Measurements from ENCODE around the gene HOXA2.
A peak's percentile ranks its signal among the peaks of the same experiment; 100 is the strongest.

The HOXA2 gene

GRCh38 chr7:27141137-27141922, 38.8 kb upstream of the HOXA2 start:
- peak overlapping the region; percentile 93 to 99 for H3K27ac ChIP-seq (ENCODE audit: low read depth in 2 of 2, low read length in 2 of 2)

GRCh38 chr7:27140126-27140857, 37.8 kb upstream of the HOXA2 start:
- peak overlapping the region; percentile 61 to 86 for H3K9ac ChIP-seq (ENCODE audit: low read depth in 1 of 2, low read length in 2 of 2)
- peaks cover 3 to 5% of the 10 kb centered on the region in 2 donors for H3K36me3 ChIP-seq (ENCODE audit: control insufficient read depth in 2 of 2, insufficient read depth in 2 of 2, low read length in 2 of 2)
- peak overlapping the region; percentile 79 to 80 for H3K27ac ChIP-seq (ENCODE audit: low read depth in 2 of 2, low read length in 2 of 2)
- H3K4me3 ChIP-seq (ENCODE audit: low read length in 2 of 2), result peak overlapping the region; percentile 75 to 78
- no peaks in the 10 kb centered on the region for H3K27me3 ChIP-seq (ENCODE audit: control insufficient read depth in 2 of 2, insufficient read depth in 2 of 2, low read length in 2 of 2)
- H3K9me3 ChIP-seq (ENCODE audit: control insufficient read depth in 2 of 2, low read length in 2 of 2), result no peaks in the 10 kb centered on the region
- H3K4me1 ChIP-seq (ENCODE audit: control insufficient read depth in 2 of 2, insufficient read depth in 2 of 2, low read length in 2 of 2), result peaks cover 26 to 59% of the 10 kb centered on the region in 2 donors

More at GRCh38 chr7:27141137-27141922, 38.8 kb upstream of the HOXA2 start:
- H3K9ac ChIP-seq (ENCODE audit: low read depth in 1 of 2, low read length in 2 of 2), result peak overlapping the region; percentile 85 to 86
- H3K4me3 ChIP-seq (ENCODE audit: low read length in 2 of 2), result peak overlapping the region; percentile 78 to 79
- peaks cover 24 to 60% of the 10 kb centered on the region in 2 donors for H3K4me1 ChIP-seq (ENCODE audit: control insufficient read depth in 2 of 2, insufficient read depth in 2 of 2, low read length in 2 of 2)
- no peaks in the 10 kb centered on the region for H3K9me3 ChIP-seq (ENCODE audit: control insufficient read depth in 2 of 2, low read length in 2 of 2)
- H3K36me3 ChIP-seq (ENCODE audit: control insufficient read depth in 2 of 2, insufficient read depth in 2 of 2, low read length in 2 of 2), result peaks cover 5 to 7% of the 10 kb centered on the region in 2 donors
- no peaks in the 10 kb centered on the region for H3K27me3 ChIP-seq (ENCODE audit: control insufficient read depth in 2 of 2, insufficient read depth in 2 of 2, low read length in 2 of 2)

- Histone ChIP-seq H3K9ac (ENCODE audit: low read depth in 1 of 2, low read length in 2 of 2) (peak overlapping the region; percentile 61 to 86), H3K4me1 (ENCODE audit: control insufficient read depth in 2 of 2, insufficient read depth in 2 of 2, low read length in 2 of 2) (peaks cover 28 to 58% of the 10 kb centered on the region in 2 donors), H3K27ac (ENCODE audit: low read depth in 2 of 2, low read length in 2 of 2) (peak overlapping the region; percentile 79 to 80), H3K27me3 (ENCODE audit: control insufficient read depth in 2 of 2, insufficient read depth in 2 of 2, low read length in 2 of 2) (no peaks in the 10 kb centered on the region), H3K36me3 (ENCODE audit: control insufficient read depth in 2 of 2, insufficient read depth in 2 of 2, low read length in 2 of 2) (peaks cover 0 to 3% of the 10 kb centered on the region in 2 donors), H3K4me3 (ENCODE audit: low read length in 2 of 2) (peak overlapping the region; percentile 75 to 78), H3K9me3 (ENCODE audit: control insufficient read depth in 2 of 2, low read length in 2 of 2) (no peaks in the 10 kb centered on the region)
Measured at GRCh38 chr7:27139334-27140125, 37.0 kb upstream of the HOXA2 start.

GRCh38 chr7:27138985-27139333, 36.5 kb upstream of the HOXA2 start:
- no peaks in the 10 kb centered on the region for H3K9me3 ChIP-seq (ENCODE audit: control insufficient read depth in 2 of 2, low read length in 2 of 2)
- no peaks in the 10 kb centered on the region for H3K27me3 ChIP-seq (ENCODE audit: control insufficient read depth in 2 of 2, insufficient read depth in 2 of 2, low read length in 2 of 2)
- H3K4me1 ChIP-seq (ENCODE audit: control insufficient read depth in 2 of 2, insufficient read depth in 2 of 2, low read length in 2 of 2), result peaks cover 32 to 58% of the 10 kb centered on the region in 2 donors
- peak overlapping the region; percentile 79 to 80 for H3K27ac ChIP-seq (ENCODE audit: low read depth in 2 of 2, low read length in 2 of 2)
- peak overlapping the region; percentile 43 to 86 for H3K9ac ChIP-seq (ENCODE audit: low read depth in 1 of 2, low read length in 2 of 2)
- H3K4me3 ChIP-seq (ENCODE audit: low read length in 2 of 2), result peak overlapping the region; percentile 75 to 78
- H3K36me3 ChIP-seq (ENCODE audit: control insufficient read depth in 2 of 2, insufficient read depth in 2 of 2, low read length in 2 of 2), result no peaks in the 10 kb centered on the region

GRCh38 chr7:27138472-27138871, 36.0 kb upstream of the HOXA2 start:
- Histone ChIP-seq H3K27me3 (ENCODE audit: control insufficient read depth in 2 of 2, insufficient read depth in 2 of 2, low read length in 2 of 2) (no peaks in the 10 kb centered on the region), H3K4me1 (ENCODE audit: control insufficient read depth in 2 of 2, insufficient read depth in 2 of 2, low read length in 2 of 2) (peaks cover 36 to 60% of the 10 kb centered on the region in 2 donors), H3K27ac (ENCODE audit: low read depth in 2 of 2, low read length in 2 of 2) (peak overlapping the region; percentile 79 to 80), H3K36me3 (ENCODE audit: control insufficient read depth in 2 of 2, insufficient read depth in 2 of 2, low read length in 2 of 2) (no peaks in the 10 kb centered on the region), H3K9ac (ENCODE audit: low read depth in 1 of 2, low read length in 2 of 2) (peak overlapping the region; percentile 43 to 86), H3K4me3 (ENCODE audit: low read length in 2 of 2) (peak overlapping the region; percentile 75 to 78), H3K9me3 (ENCODE audit: control insufficient read depth in 2 of 2, low read length in 2 of 2) (no peaks in the 10 kb centered on the region)

- H3K4me3 ChIP-seq (ENCODE audit: low read length in 2 of 2), result peak overlapping the region; percentile 33 to 78
- no peaks in the 10 kb centered on the region for H3K9me3 ChIP-seq (ENCODE audit: control insufficient read depth in 2 of 2, low read length in 2 of 2)
- H3K27me3 ChIP-seq (ENCODE audit: control insufficient read depth in 2 of 2, insufficient read depth in 2 of 2, low read length in 2 of 2), result no peaks in the 10 kb centered on the region
- peak overlapping the region; percentile 79 to 80 for H3K27ac ChIP-seq (ENCODE audit: low read depth in 2 of 2, low read length in 2 of 2)
- H3K4me1 ChIP-seq (ENCODE audit: control insufficient read depth in 2 of 2, insufficient read depth in 2 of 2, low read length in 2 of 2), result peaks cover 41 to 60% of the 10 kb centered on the region in 2 donors
- no peaks in the 10 kb centered on the region for H3K36me3 ChIP-seq (ENCODE audit: control insufficient read depth in 2 of 2, insufficient read depth in 2 of 2, low read length in 2 of 2)
- peak overlapping the region; percentile 15 to 86 for H3K9ac ChIP-seq (ENCODE audit: low read depth in 1 of 2, low read length in 2 of 2)
Measured at GRCh38 chr7:27137640-27138315, 35.3 kb upstream of the HOXA2 start.

GRCh38 chr7:27134392-27134791, 31.9 kb upstream of the HOXA2 start:
- Histone ChIP-seq H3K9ac (ENCODE audit: low read depth in 1 of 2, low read length in 2 of 2) (peak overlapping the region; percentile 16 to 47), H3K36me3 (ENCODE audit: control insufficient read depth in 2 of 2, insufficient read depth in 2 of 2, low read length in 2 of 2) (no peaks in the 10 kb centered on the region), H3K4me1 (ENCODE audit: control insufficient read depth in 2 of 2, insufficient read depth in 2 of 2, low read length in 2 of 2) (peaks cover 52 to 63% of the 10 kb centered on the region in 2 donors), H3K9me3 (ENCODE audit: control insufficient read depth in 2 of 2, low read length in 2 of 2) (no peaks in the 10 kb centered on the region), H3K27me3 (ENCODE audit: control insufficient read depth in 2 of 2, insufficient read depth in 2 of 2, low read length in 2 of 2) (no peaks in the 10 kb centered on the region), H3K4me3 (ENCODE audit: low read length in 2 of 2) (peak overlapping the region in 1 of 2 donors; percentile 32), H3K27ac (ENCODE audit: low read depth in 2 of 2, low read length in 2 of 2) (peak overlapping the region; percentile 23 to 64)

- no peaks in the 10 kb centered on the region for H3K27me3 ChIP-seq (ENCODE audit: control insufficient read depth in 2 of 2, insufficient read depth in 2 of 2, low read length in 2 of 2)
- no peaks in the 10 kb centered on the region for H3K9me3 ChIP-seq (ENCODE audit: control insufficient read depth in 2 of 2, low read length in 2 of 2)
- H3K36me3 ChIP-seq (ENCODE audit: control insufficient read depth in 2 of 2, insufficient read depth in 2 of 2, low read length in 2 of 2), result peaks cover 0 to 3% of the 10 kb centered on the region in 2 donors
- H3K4me1 ChIP-seq (ENCODE audit: control insufficient read depth in 2 of 2, insufficient read depth in 2 of 2, low read length in 2 of 2), result peaks cover 59 to 70% of the 10 kb centered on the region in 2 donors
- peak overlapping the region; percentile 23 to 64 for H3K27ac ChIP-seq (ENCODE audit: low read depth in 2 of 2, low read length in 2 of 2)
- peak overlapping the region in 1 of 2 donors; percentile 17 for H3K9ac ChIP-seq (ENCODE audit: low read depth in 1 of 2, low read length in 2 of 2)
- H3K4me3 ChIP-seq (ENCODE audit: low read length in 2 of 2), result peak overlapping the region; percentile 24 to 32
Measured at GRCh38 chr7:27133409-27134231, 31.1 kb upstream of the HOXA2 start.

- Histone ChIP-seq H3K27ac (ENCODE audit: low read depth in 2 of 2, low read length in 2 of 2) (peak overlapping the region in 1 of 2 donors; percentile 64), H3K36me3 (ENCODE audit: control insufficient read depth in 2 of 2, insufficient read depth in 2 of 2, low read length in 2 of 2) (peaks cover 0 to 7% of the 10 kb centered on the region in 2 donors), H3K9ac (ENCODE audit: low read depth in 1 of 2, low read length in 2 of 2) (no peak overlapping the region), H3K9me3 (ENCODE audit: control insufficient read depth in 2 of 2, low read length in 2 of 2) (no peaks in the 10 kb centered on the region), H3K4me3 (ENCODE audit: low read length in 2 of 2) (no peak overlapping the region), H3K27me3 (ENCODE audit: control insufficient read depth in 2 of 2, insufficient read depth in 2 of 2, low read length in 2 of 2) (no peaks in the 10 kb centered on the region), H3K4me1 (ENCODE audit: control insufficient read depth in 2 of 2, insufficient read depth in 2 of 2, low read length in 2 of 2) (peaks cover 65 to 68% of the 10 kb centered on the region in 2 donors)
Measured at GRCh38 chr7:27132978-27133377, 30.5 kb upstream of the HOXA2 start.

All from mucosa of rectum (tissue), 2 donors.